Ovary (tissue), 9 donors: Measurements from ENCODE around the gene LEMD3. TPM values are rescaled to one million over a fixed set of nuclear protein-coding genes. Genes with fewer than 3 reads are reported as not detected.

ENCODE experiments used
- DNase-seq, 5 donors: peaks; one replicate each; pipeline ENCODE4 v3.0.0-alpha.2; 2019 to 2020
- H3K27ac ChIP-seq, 2 donors: fragments of 200-600 bp; one replicate each; pipeline versions ENCODE4 v1.5.1 to v1.8.0; 2019 to 2022
- H3K27me3 ChIP-seq: fragments of 200-600 bp; one replicate; pipeline ENCODE4 v1.8.0; 2022
- H3K36me3 ChIP-seq: fragments of 200-600 bp; sonication (generic); one replicate; pipeline ENCODE4 v1.5.1; 2019
- H3K4me1 ChIP-seq: one replicate; pipeline ENCODE4 v1.8.1; 2013; ENCODE audit warnings: mild to moderate bottlenecking, moderate library complexity; ENCODE audit not compliant: insufficient read depth
- H3K4me3 ChIP-seq: fragments of 200-600 bp; sonication (generic); one replicate; pipeline ENCODE4 v1.5.1; 2017
- H3K9me3 ChIP-seq, 2 donors: fragments of 200-600 bp in 1 of 2; sonication (generic) in 1 of 2; one replicate each; pipeline versions ENCODE4 v1.5.1 to v1.8.1; 2013 to 2019; ENCODE audit warnings: mild to moderate bottlenecking in 1 of 2, moderate library complexity in 1 of 2
- EP300 ChIP-seq: sonication (generic); formaldehyde crosslinking; IDR thresholded peaks from one replicate; pipeline ENCODE4 v1.6.1; 2017; ENCODE audit warnings: antibody characterized with exemption
- POLR2A ChIP-seq: fragments of 450-650 bp; IDR thresholded peaks from one replicate; pipeline ENCODE4 v1.6.1; 2017; ENCODE audit warnings: antibody characterized with exemption, mild to moderate bottlenecking, moderate library complexity
- WGBS, 3 donors: extraction: QIAGEN DNeasy Blood & Tissue Kit in 1 of 3; methylation state at CpG; one replicate each; pipeline versions ENCODE4 v1.1.5 to v1.1.7; 2013 to 2017; 5-methylcytosine and 5-hydroxymethylcytosine counted together
- intact Hi-C, 4 donors: fragments of 100-400 bp; cut with DNase I; formaldehyde crosslinking; loops; one replicate each; pipeline versions ENCODE4 v1.11.0 to v1.15.1; 2022 to 2023
- polyA plus RNA-seq, 2 donors: library from polyadenylated mRNA; stranded (reverse); fragments of 200-250 nt in 1 of 2; fragments of 350-450 nt in 1 of 2; fragmentation: Illumina TruSeq in 1 of 2; extraction: RNeasy Lipid Tissue Mini Kit (QIAGEN cat#74804) in 1 of 2; gene quantifications; one replicate each; pipeline ENCODE4 v1.2.3, GENCODE V29; 2013 to 2014
- total RNA-seq, 7 donors: library from RNA; depleted of rRNA in 2 of 7; stranded (reverse); fragments of >200 nt in 2 of 7; fragmentation: NEBNext Ultra II Directional in 3 of 7; extraction: Animal tissue kit (Norgen Biotek cat#: 25700) in 3 of 7; gene quantifications; one replicate each; pipeline versions ENCODE4 v1.1.0 to v1.2.4, GENCODE V29; 2016 to 2023
- TF ChIP-seq, protein P1 (sequence below), 3 donors: fragments of 450-650 bp in 2 of 3; fragments of 200-600 bp in 1 of 3; IDR thresholded peaks; one replicate each; pipeline versions ENCODE4 v1.5.1 to v1.8.0; 2016 to 2022; ENCODE audit warnings: antibody characterized with exemption in 3 of 3, mild to moderate bottlenecking in 1 of 3
- donor health status: DM: no; HTN: no; CAD: no; lungs with moderate emphysema.
- donor health status: DM: no; HTN: no; CAD: no.
- donor health status: Bipolar disorder and iron deficiency.
- donor health status: DM: yes; HTN: yes; CAD: no.
- donor health status: DM: no; HTN: no; CAD: no.
- donor health status: DM: yes; HTN: yes; CAD: no.

The LEMD3 gene
- total and polyA plus RNA-seq, 9 donors: 11.4 to 34.8 (median 28.3) TPM

DNA sequence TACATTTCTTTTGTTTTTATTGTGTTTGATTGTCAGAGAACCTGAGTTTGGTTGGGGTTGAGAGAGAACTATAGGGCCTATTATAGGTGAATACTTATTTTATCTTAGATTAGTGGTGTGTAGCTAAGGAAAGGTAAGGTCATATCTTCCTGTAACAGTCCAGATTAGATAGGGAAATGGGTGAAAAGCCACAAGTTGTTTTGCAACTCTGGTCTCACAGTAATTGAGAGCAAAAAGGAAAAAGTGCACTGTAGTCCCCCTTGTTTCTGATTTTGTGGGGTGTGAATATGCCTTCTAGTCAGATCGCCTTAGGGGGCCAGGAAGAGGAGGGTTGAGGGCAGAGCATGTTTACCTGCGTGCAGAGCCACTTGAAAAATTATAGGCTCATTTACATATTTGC is 118.0 kb downstream of the LEMD3 start:
- no peaks in the 10 kb centered on the region for H3K4me1 ChIP-seq

DNA sequence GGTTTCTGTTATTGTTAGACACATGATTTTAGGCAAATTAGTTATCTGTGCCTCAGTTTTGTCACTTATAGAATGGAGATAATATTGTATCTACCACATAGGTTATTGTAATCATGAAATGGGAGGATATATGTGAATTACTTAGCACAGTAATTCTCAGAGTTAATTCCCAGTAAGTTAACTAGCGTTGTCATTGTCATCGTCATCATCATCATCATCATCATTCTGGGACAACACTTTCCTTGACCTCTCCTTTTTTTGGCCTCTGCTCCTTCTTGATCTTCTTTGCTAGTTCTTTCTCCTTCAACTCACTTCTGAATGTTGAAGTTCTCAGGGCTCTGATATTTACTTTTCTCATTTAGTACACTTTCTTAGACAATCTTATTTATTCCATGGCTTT is 122.9 kb downstream of the LEMD3 start:
- Histone ChIP-seq H3K27me3 (no peaks in the 10 kb centered on the region), H3K36me3 (no peaks in the 10 kb centered on the region), H3K27ac (no peak overlapping the region), H3K9me3 (no peaks in the 10 kb centered on the region), H3K4me1 (no peaks in the 10 kb centered on the region), H3K4me3 (no peak overlapping the region)
- TF ChIP-seq POLR2A (no peak), EP300 (no peak)
- TF ChIP-seq, protein P1, sequence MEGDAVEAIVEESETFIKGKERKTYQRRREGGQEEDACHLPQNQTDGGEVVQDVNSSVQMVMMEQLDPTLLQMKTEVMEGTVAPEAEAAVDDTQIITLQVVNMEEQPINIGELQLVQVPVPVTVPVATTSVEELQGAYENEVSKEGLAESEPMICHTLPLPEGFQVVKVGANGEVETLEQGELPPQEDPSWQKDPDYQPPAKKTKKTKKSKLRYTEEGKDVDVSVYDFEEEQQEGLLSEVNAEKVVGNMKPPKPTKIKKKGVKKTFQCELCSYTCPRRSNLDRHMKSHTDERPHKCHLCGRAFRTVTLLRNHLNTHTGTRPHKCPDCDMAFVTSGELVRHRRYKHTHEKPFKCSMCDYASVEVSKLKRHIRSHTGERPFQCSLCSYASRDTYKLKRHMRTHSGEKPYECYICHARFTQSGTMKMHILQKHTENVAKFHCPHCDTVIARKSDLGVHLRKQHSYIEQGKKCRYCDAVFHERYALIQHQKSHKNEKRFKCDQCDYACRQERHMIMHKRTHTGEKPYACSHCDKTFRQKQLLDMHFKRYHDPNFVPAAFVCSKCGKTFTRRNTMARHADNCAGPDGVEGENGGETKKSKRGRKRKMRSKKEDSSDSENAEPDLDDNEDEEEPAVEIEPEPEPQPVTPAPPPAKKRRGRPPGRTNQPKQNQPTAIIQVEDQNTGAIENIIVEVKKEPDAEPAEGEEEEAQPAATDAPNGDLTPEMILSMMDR (IDR thresholded peaks at IDR 0.05): no peak
- DNase-seq: no peak
- intact Hi-C loops: no loop called here
- 96 to 100% (median 97%) methylated on average over 2 of the region's 2 CpGs for WGBS, 3 donors

More for the DNA sequence above, 118.0 kb downstream of the LEMD3 start:
- 88 to 89% (median 89%) methylated on average over 2 of the region's 2 CpGs for WGBS, 3 donors
- Histone ChIP-seq H3K27me3 (no peaks in the 10 kb centered on the region), H3K9me3 (no peaks in the 10 kb centered on the region), H3K4me3 (no peak overlapping the region), H3K27ac (no peak overlapping the region), H3K36me3 (no peaks in the 10 kb centered on the region)
- no peak for TF ChIP-seq POLR2A
- TF ChIP-seq EP300: no peak
- TF ChIP-seq, protein P1 (IDR thresholded peaks at IDR 0.05): no peak
- intact Hi-C loops: no loop called here
- DNase-seq: no peak

DNA sequence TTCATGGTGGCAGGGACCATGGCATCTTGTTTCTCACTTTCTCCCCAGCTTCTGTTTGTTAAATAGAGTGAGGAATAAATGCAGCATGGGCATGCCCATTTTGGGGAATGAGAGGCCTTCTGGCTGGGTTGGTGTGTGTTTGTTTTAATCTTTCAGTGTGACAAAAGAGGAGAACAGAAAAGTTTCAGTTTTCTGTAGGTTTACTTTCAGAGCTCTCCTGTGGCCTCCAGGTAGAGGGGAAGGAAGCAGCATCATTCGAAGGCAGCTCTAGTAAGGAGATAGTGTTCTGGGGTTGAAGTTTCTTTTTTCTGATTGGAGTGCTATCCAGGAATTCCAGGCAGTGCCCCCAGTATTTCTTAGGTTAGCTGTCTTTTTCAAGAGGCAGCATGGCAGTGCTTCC is 124.4 kb downstream of the LEMD3 start:
- no peaks in the 10 kb centered on the region for H3K4me1 ChIP-seq
- no peak for DNase-seq
- TF ChIP-seq, protein P1 (IDR thresholded peaks at IDR 0.05): no peak
- no peak for TF ChIP-seq EP300
- TF ChIP-seq POLR2A: no peak
- 93 to 100% (median 96%) methylated on average over 1 of the region's 1 CpG for WGBS, 3 donors
- H3K27me3 ChIP-seq: no peaks in the 10 kb centered on the region
- intact Hi-C loops: no loop called here
- no peak overlapping the region for H3K4me3 ChIP-seq
- H3K9me3 ChIP-seq: no peaks in the 10 kb centered on the region
- no peaks in the 10 kb centered on the region for H3K36me3 ChIP-seq
- no peak overlapping the region for H3K27ac ChIP-seq

DNA sequence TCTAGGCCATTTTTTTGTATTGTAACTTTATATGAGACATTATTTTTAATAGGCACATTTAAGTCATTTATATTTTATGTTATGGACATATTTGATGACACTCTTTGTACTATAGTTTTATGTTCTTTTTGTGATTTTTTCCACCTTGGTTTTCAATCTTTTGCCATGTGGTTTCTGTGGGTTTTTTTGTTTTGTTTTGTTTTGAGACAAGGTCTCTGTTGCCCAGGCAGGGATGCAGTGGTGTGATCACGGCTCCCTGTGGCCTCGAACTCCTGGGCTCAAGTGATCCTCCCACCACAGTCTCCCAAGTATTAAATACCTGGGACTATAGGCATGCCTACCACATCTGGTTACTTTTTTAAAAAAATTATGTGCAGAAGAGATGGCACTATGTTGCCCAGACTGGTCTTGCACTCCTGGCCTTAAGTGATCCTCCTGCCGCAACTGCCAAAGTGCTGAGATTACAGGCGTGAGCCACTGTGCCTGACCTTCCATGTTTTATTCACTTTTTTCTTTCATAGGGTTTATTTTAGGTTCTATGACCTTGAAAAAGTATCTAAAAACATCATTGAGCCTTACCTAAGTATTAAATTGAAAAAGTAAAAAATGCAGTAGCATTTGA is 125.4 kb downstream of the LEMD3 start:
- no peak for DNase-seq
- 71 to 79% (median 78%) methylated on average over 4 of the region's 4 CpGs for WGBS, 3 donors
- Histone ChIP-seq H3K36me3 (no peaks in the 10 kb centered on the region), H3K27me3 (no peaks in the 10 kb centered on the region), H3K27ac (no peak overlapping the region), H3K9me3 (no peaks in the 10 kb centered on the region), H3K4me3 (no peak overlapping the region), H3K4me1 (no peaks in the 10 kb centered on the region)
- TF ChIP-seq EP300 (no peak), POLR2A (no peak)
- intact Hi-C loops: no loop called here

DNA sequence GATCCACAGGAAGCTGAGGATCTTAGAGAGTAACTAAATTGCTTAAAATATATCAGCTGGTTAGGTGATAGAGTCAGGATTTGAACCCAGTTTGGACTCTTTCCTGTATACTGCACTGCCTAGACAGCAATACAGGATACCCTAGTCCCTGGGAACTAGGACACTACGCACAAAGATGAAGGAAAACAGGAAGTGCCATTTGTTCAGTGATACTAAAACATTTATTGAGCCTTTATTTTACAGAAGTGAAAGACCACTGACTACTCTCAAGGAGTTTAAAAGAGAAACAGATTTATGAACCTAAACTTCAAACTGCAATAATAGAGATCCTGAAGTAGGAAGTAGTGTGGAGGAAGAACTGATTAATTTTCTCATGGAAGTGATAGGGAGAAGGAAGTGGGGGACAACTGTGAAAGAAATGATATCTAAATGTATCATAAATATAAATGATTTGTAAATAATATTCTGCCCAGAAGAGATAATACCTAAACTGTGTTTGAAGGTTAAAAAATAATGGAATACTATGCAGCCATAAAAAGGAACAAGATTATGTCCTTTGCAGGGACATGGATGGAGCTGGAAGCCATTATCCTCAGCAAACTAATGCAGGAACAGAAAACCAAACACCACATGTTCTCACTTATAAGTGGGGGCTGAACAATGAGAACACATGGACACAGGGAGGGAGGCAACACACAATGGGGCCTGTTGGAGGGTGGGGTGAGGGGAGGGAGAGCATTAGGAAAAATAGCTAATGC is 127.3 kb downstream of the LEMD3 start:
- peaks cover 3% of the 10 kb centered on the region for H3K4me1 ChIP-seq
- DNase-seq: no peak
- no peaks in the 10 kb centered on the region for H3K36me3 ChIP-seq
- WGBS, 3 donors: 81 to 97% (median 87%) methylated on average over 1 of the region's 1 CpG
- intact Hi-C loops: no loop called here
- no peak overlapping the region for H3K4me3 ChIP-seq
- TF ChIP-seq EP300 (no peak), POLR2A (no peak)
- TF ChIP-seq, protein P1 (IDR thresholded peaks at IDR 0.05): no peak
- H3K9me3 ChIP-seq: no peaks in the 10 kb centered on the region
- no peak overlapping the region for H3K27ac ChIP-seq
- no peaks in the 10 kb centered on the region for H3K27me3 ChIP-seq
